ENCODE measurements around the gene PAGE1.
"Not testable (repeated sequence)": the region's sequence is repeated elsewhere in the genome, so short reads cannot be mapped to it uniquely, and the experiment has no call there.

DNA sequence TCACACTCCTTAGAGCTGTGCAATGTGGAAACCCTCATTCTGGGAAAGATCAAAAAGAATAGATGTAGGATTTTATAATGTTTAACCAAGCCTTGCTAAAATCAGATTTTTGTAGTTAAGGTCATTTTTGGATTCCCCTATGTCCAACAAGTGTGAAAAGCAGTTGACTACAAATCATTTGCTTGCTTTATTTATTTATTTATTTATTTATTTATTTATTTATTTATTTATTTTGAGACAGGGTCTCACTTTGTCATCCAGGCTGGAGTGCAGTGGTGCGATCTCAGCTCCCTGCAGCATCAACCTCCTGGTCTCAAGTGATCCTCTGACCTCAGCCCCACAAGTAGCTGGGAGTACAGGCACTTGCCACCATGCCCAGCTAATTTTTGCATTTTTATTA lies 45.7 kb upstream of the PAGE1 start:
- TF ChIP-seq, protein P1, sequence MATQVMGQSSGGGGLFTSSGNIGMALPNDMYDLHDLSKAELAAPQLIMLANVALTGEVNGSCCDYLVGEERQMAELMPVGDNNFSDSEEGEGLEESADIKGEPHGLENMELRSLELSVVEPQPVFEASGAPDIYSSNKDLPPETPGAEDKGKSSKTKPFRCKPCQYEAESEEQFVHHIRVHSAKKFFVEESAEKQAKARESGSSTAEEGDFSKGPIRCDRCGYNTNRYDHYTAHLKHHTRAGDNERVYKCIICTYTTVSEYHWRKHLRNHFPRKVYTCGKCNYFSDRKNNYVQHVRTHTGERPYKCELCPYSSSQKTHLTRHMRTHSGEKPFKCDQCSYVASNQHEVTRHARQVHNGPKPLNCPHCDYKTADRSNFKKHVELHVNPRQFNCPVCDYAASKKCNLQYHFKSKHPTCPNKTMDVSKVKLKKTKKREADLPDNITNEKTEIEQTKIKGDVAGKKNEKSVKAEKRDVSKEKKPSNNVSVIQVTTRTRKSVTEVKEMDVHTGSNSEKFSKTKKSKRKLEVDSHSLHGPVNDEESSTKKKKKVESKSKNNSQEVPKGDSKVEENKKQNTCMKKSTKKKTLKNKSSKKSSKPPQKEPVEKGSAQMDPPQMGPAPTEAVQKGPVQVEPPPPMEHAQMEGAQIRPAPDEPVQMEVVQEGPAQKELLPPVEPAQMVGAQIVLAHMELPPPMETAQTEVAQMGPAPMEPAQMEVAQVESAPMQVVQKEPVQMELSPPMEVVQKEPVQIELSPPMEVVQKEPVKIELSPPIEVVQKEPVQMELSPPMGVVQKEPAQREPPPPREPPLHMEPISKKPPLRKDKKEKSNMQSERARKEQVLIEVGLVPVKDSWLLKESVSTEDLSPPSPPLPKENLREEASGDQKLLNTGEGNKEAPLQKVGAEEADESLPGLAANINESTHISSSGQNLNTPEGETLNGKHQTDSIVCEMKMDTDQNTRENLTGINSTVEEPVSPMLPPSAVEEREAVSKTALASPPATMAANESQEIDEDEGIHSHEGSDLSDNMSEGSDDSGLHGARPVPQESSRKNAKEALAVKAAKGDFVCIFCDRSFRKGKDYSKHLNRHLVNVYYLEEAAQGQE (IDR thresholded peaks at IDR 0.05; ENCODE audit: insufficient read depth in 1 of 2, low read depth in 2 of 2, low read length in 1 of 2): not testable (repeated sequence)
- TF ChIP-seq, protein P2, sequence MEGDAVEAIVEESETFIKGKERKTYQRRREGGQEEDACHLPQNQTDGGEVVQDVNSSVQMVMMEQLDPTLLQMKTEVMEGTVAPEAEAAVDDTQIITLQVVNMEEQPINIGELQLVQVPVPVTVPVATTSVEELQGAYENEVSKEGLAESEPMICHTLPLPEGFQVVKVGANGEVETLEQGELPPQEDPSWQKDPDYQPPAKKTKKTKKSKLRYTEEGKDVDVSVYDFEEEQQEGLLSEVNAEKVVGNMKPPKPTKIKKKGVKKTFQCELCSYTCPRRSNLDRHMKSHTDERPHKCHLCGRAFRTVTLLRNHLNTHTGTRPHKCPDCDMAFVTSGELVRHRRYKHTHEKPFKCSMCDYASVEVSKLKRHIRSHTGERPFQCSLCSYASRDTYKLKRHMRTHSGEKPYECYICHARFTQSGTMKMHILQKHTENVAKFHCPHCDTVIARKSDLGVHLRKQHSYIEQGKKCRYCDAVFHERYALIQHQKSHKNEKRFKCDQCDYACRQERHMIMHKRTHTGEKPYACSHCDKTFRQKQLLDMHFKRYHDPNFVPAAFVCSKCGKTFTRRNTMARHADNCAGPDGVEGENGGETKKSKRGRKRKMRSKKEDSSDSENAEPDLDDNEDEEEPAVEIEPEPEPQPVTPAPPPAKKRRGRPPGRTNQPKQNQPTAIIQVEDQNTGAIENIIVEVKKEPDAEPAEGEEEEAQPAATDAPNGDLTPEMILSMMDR (IDR thresholded peaks at IDR 0.05): not testable (repeated sequence)
